H1 (cell line): ENCODE data around the gene TMPRSS4. TPM values are rescaled to one million over a fixed set of nuclear protein-coding genes. Genes with fewer than 3 reads are reported as not detected.

Source experiments
- CTCF ChIA-PET: fragments of 300-600 bp; sonication (Branson Sonifier 250); formaldehyde crosslinking; loops from one replicate; lab custom pipeline; 2021; ENCODE audit not compliant: partially characterized antibody; lab: Charles Lee
- POLR2A ChIA-PET: fragments of 300-600 bp; sonication (Branson Sonifier 250); formaldehyde crosslinking; loops from one replicate; lab custom pipeline; 2021; ENCODE audit warnings: inconsistent platforms; ENCODE audit not compliant: partially characterized antibody; lab: Charles Lee
- DNase-seq, 2 experiments: peaks; one replicate each; pipeline versions ENCODE4 v3.0.0 to v3.0.0-alpha.2; 2010 to 2022; ENCODE audit warnings: low spot score in 2 of 2, low read depth in 1 of 2, mixed read lengths in 1 of 2
- FAIRE-seq: peaks from 2 replicates; lab custom pipeline; 2011; peaks lifted over from hg19 to GRCh38; lab: Jason Lieb, UNC
- H2AFZ ChIP-seq: 2 replicates; pipeline ENCODE4 v1.8.1; 2012; ENCODE audit warnings: low read length, inconsistent platforms
- H2AK5ac ChIP-seq: 2 replicates; pipeline ENCODE4 v1.6.1; 2013; ENCODE audit warnings: low read depth, low read length
- H2BK120ac ChIP-seq: replicated peaks from 2 replicates; pipeline ENCODE3; 2013; ENCODE audit warnings: low read depth, low read length, inconsistent platforms
- H2BK12ac ChIP-seq: 2 replicates; pipeline ENCODE4 v1.6.1; 2013; ENCODE audit warnings: low read depth, low read length
- H2BK15ac ChIP-seq: 2 replicates; pipeline ENCODE4 v1.6.1; 2013; ENCODE audit warnings: low read length
- H2BK20ac ChIP-seq: 2 replicates; pipeline ENCODE4 v1.6.1; 2013; ENCODE audit warnings: low read length
- H2BK5ac ChIP-seq: 2 replicates; pipeline ENCODE4 v1.6.1; 2013; ENCODE audit warnings: low read depth, low read length
- H3K14ac ChIP-seq: 2 replicates; pipeline ENCODE4 v1.6.1; 2013; ENCODE audit warnings: inconsistent platforms; ENCODE audit not compliant: insufficient read length
- H3K18ac ChIP-seq: 2 replicates; pipeline ENCODE4 v1.6.1; 2013; ENCODE audit warnings: low read length; ENCODE audit errors: extremely low read depth
- H3K23ac ChIP-seq: 2 replicates; pipeline ENCODE4 v1.6.1; 2013; ENCODE audit warnings: inconsistent platforms; ENCODE audit not compliant: insufficient read length
- H3K23me2 ChIP-seq: 2 replicates; pipeline ENCODE4 v1.6.1; 2013; ENCODE audit warnings: low read depth, low read length
- H3K27ac ChIP-seq: 2 replicates; pipeline ENCODE4 v1.6.1; 2011; ENCODE audit warnings: low read depth, low read length, inconsistent platforms
- H3K27me3 ChIP-seq, 4 experiments: replicated peaks in 1 of 4; 1 replicate in 1 of 4; 2 replicates in 3 of 4; pipeline versions ENCODE4 v1.6.1 to v1.8.1; 2011 to 2013; ENCODE audit warnings: low read length in 3 of 4, mild to moderate bottlenecking in 3 of 4, inconsistent platforms in 2 of 4, mixed read lengths in 2 of 4, moderate library complexity in 1 of 4; ENCODE audit not compliant: control insufficient read depth in 3 of 4, insufficient read depth in 3 of 4; ENCODE audit errors: extremely low read depth in 1 of 4
- H3K36me3 ChIP-seq, 4 experiments: 2 replicates each; pipeline versions ENCODE4 v1.6.1 to v1.8.1; 2011 to 2013; ENCODE audit warnings: mild to moderate bottlenecking in 4 of 4, low read length in 3 of 4, moderate library complexity in 2 of 4, control low read depth in 1 of 4, inconsistent platforms in 1 of 4; ENCODE audit not compliant: insufficient read depth in 4 of 4, control insufficient read depth in 2 of 4
- H3K4ac ChIP-seq: replicated peaks from 2 replicates; pipeline ENCODE3; 2013; ENCODE audit warnings: low read length, low read depth, mixed read lengths, inconsistent platforms; ENCODE audit not compliant: insufficient read length
- H3K4me1 ChIP-seq, 4 experiments: replicated peaks in 1 of 4; 1 replicate in 1 of 4; 2 replicates in 3 of 4; pipeline versions ENCODE4 v1.6.1 to v1.8.1; 2011 to 2013; ENCODE audit warnings: low read length in 3 of 4, inconsistent platforms in 2 of 4, mixed read lengths in 1 of 4; ENCODE audit not compliant: insufficient read depth in 4 of 4, control insufficient read depth in 3 of 4
- H3K4me2 ChIP-seq, 2 experiments: 2 replicates each; pipeline versions ENCODE4 v1.6.1 to v1.8.1; 2011 to 2013; ENCODE audit warnings: low read depth in 2 of 2, low read length in 2 of 2, control low read depth in 1 of 2, inconsistent platforms in 1 of 2, mild to moderate bottlenecking in 1 of 2; ENCODE audit not compliant: insufficient read depth in 1 of 2
- H3K4me3 ChIP-seq, 4 experiments: fragments of 200-600, 300-600 bp in 1 of 4; sonication (generic), shearing (Covaris generic), sonication (Bioruptor Twin) in 1 of 4; 2 replicates each; pipeline versions ENCODE4 v1.5.1 to v1.8.1; 2011 to 2016; ENCODE audit warnings: low read length in 4 of 4, low read depth in 3 of 4, control low read depth in 2 of 4, inconsistent platforms in 2 of 4, mild to moderate bottlenecking in 2 of 4, mixed read lengths in 1 of 4, moderate library complexity in 1 of 4; ENCODE audit not compliant: insufficient read depth in 2 of 4; ENCODE audit errors: extremely low read depth in 1 of 4
- H3K56ac ChIP-seq: replicated peaks from 2 replicates; pipeline ENCODE3; 2013; ENCODE audit warnings: low read depth, mild to moderate bottlenecking, mixed read lengths, low read length, inconsistent platforms; ENCODE audit not compliant: insufficient read length
- H3K79me1 ChIP-seq: 2 replicates; pipeline ENCODE4 v1.6.1; 2013; ENCODE audit warnings: low read depth, low read length, control low read depth
- H3K79me2 ChIP-seq, 2 experiments: 2 replicates each; pipeline versions ENCODE4 v1.6.1 to v1.8.1; 2012 to 2013; ENCODE audit warnings: low read length in 2 of 2, mild to moderate bottlenecking in 2 of 2, inconsistent platforms in 1 of 2; ENCODE audit not compliant: insufficient read depth in 2 of 2, control insufficient read depth in 1 of 2
- H3K9ac ChIP-seq, 4 experiments: replicated peaks in 1 of 4; 1 replicate in 1 of 4; 2 replicates in 3 of 4; pipeline versions ENCODE4 v1.6.1 to v1.8.1; 2011 to 2013; ENCODE audit warnings: low read depth in 3 of 4, low read length in 3 of 4, control low read depth in 2 of 4, mild to moderate bottlenecking in 2 of 4, moderate library complexity in 2 of 4, inconsistent platforms in 1 of 4; ENCODE audit errors: extremely low read depth in 1 of 4
- H3K9me3 ChIP-seq, 2 experiments: 2 replicates each; pipeline versions ENCODE4 v1.6.1 to v1.8.1; 2012 to 2013; ENCODE audit warnings: mild to moderate bottlenecking in 2 of 2, moderate library complexity in 2 of 2, control low read depth in 1 of 2, inconsistent platforms in 1 of 2, low read depth in 1 of 2, low read length in 1 of 2, mixed read lengths in 1 of 2; ENCODE audit not compliant: insufficient read depth in 2 of 2
- H4K20me1 ChIP-seq, 2 experiments: replicated peaks in 1 of 2; 2 replicates each; pipeline versions ENCODE3 to v1.8.1; 2011 to 2013; ENCODE audit warnings: inconsistent platforms in 2 of 2, low read length in 2 of 2, mild to moderate bottlenecking in 1 of 2; ENCODE audit not compliant: insufficient read depth in 2 of 2, control insufficient read depth in 1 of 2
- H4K5ac ChIP-seq: 2 replicates; pipeline ENCODE4 v1.6.1; 2013; ENCODE audit warnings: low read length, low read depth, mixed read lengths, inconsistent platforms; ENCODE audit not compliant: insufficient read length
- H4K8ac ChIP-seq: 2 replicates; pipeline ENCODE4 v1.8.0; 2013; ENCODE audit warnings: mild to moderate bottlenecking, moderate library complexity, low read length, inconsistent platforms; ENCODE audit not compliant: insufficient read depth; ENCODE audit errors: extremely low read depth
- H4K91ac ChIP-seq: replicated peaks from 2 replicates; pipeline ENCODE3; 2013; ENCODE audit warnings: low read length, mixed read lengths, inconsistent platforms; ENCODE audit not compliant: insufficient read length
- TAF1 ChIP-seq: IDR thresholded peaks from 2 replicates; pipeline ENCODE4 v1.6.1; 2011; ENCODE audit warnings: mild to moderate bottlenecking, low read depth, low read length
- WGBS, 2 experiments: shearing (Covaris generic) in 1 of 2; methylation state at CpG; one replicate each; pipeline versions ENCODE4 v1.1.6 to v1.1.7; 2013 to 2015; ENCODE audit warnings: low lambda C conversion rate in 2 of 2, mixed read lengths in 2 of 2, inconsistent platforms in 1 of 2, low coverage in 1 of 2, missing lambda C conversion rate in 1 of 2; ENCODE audit not compliant: insufficient replicate concordance in 2 of 2, insufficient coverage in 1 of 2, insufficient read length in 1 of 2; ENCODE audit errors: extremely low coverage in 1 of 2, missing lambda C conversion rate in 1 of 2; 5-methylcytosine and 5-hydroxymethylcytosine counted together
- polyA plus RNA-seq, 7 experiments: library from polyadenylated mRNA; depleted of rRNA in 3 of 7; stranded (reverse) in 5 of 7; unstranded in 2 of 7; fragments of >200 nt in 5 of 7; fragments of 200-250 nt in 2 of 7; gene quantifications; 1 replicate in 5 of 7; 2 replicates in 1 of 7; 4 replicates in 1 of 7; pipeline versions ENCODE4 v1.2.1 to v1.2.3, GENCODE V29; 2011 to 2013; ENCODE audit warnings: missing spikeins in 2 of 7, mixed read lengths in 2 of 7
- total RNA-seq: library from RNA; stranded (reverse); fragmentation: NEBNext Ultra II Directional; extraction: Animal tissue kit (Norgen Biotek cat#: 25700); gene quantifications from 2 replicates; pipeline ENCODE4 v1.2.1, GENCODE V29; 2021

The TMPRSS4 gene
- total and polyA plus RNA-seq, 2 of the 8 experiments (the other 6 are each of a cell fraction or from before 2014, with no cell fraction given): 0.11 to 0.58 TPM

DNA sequence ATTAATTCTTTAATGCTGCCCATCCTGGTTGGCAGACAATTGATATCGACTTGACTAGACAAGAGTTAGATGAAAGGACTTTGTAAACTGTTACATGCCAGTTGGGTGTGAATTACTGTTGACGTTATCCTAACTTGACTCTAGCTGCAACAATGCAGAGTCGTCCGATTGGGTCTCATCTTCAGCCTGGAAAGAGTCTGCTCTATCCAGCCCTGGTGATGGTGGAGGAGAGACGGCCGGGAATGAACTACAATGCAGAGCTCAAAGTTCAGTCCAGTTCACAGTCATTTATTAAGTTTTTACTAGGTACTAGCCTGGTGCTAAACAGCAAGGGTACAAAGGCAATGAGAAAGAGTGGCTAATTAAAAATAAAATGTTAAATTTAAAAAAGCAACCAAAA, 14.8 kb downstream of the TMPRSS4 start:
- FAIRE-seq: no peak
- no peak overlapping the region for H3K18ac ChIP-seq
- H2BK120ac ChIP-seq: no peak overlapping the region
- CTCF ChIA-PET: interaction anchor here (0.6 to 1.8 kb wide), 5 partner anchors 16 to 284 kb away, joined by 3 to 5 read pairs (median 3); partner anchors contain the start of gene TMPRSS4
- no peak overlapping the region for H4K8ac ChIP-seq
- H3K9ac ChIP-seq: no peak overlapping the region
- no peaks in the 10 kb centered on the region; a peak in 1 of 7 replicates for H3K27me3 ChIP-seq
- H2BK15ac ChIP-seq: no peak overlapping the region
- no peaks in the 10 kb centered on the region for H3K4me1 ChIP-seq
- peaks cover 2% of the 10 kb centered on the region; the same call in 1 of the 2 replicates for H3K23me2 ChIP-seq
- TF ChIP-seq TAF1: no peak
- TF ChIP-seq, all 59 proteins: peak for 0
- H3K4me3 ChIP-seq: no peak overlapping the region
- no peak overlapping the region for H3K23ac ChIP-seq
- H3K4ac ChIP-seq: no peak overlapping the region
- no peaks in the 10 kb centered on the region for H3K79me1 ChIP-seq
- H3K79me2 ChIP-seq: no peaks in the 10 kb centered on the region
- POLR2A ChIA-PET: interaction anchor here (1.3 kb wide), 1 partner anchor 12 kb away, joined by 4 read pairs; no protein-coding TSS in a partner anchor
- H4K5ac ChIP-seq: no peak overlapping the region
- H3K4me2 ChIP-seq: no peak overlapping the region
- no peak overlapping the region for H3K14ac ChIP-seq
- 78% methylated on average over 6 of the region's 6 CpGs; no CpG with 5 or more reads in 1 of the 2 experiments for WGBS, 2 experiments
- H2AK5ac ChIP-seq: no peak overlapping the region
- no peak overlapping the region for H2BK12ac ChIP-seq
- H3K36me3 ChIP-seq: no peaks in the 10 kb centered on the region
- H4K20me1 ChIP-seq: no peaks in the 10 kb centered on the region
- H3K27ac ChIP-seq: no peak overlapping the region
- no peak overlapping the region for H2AFZ ChIP-seq
- no peak overlapping the region for H2BK20ac ChIP-seq
- DNase-seq: no peak
- peaks cover 8 to 18% of the 10 kb centered on the region in 2 experiments; a peak in 3 of 4 replicates for H3K9me3 ChIP-seq
- H3K56ac ChIP-seq: no peak overlapping the region
- no peak overlapping the region for H4K91ac ChIP-seq
- H2BK5ac ChIP-seq: no peak overlapping the region
